HG02642 (cell line): ENCODE data around the gene TOB2.
"Not testable (repeated sequence)": the region's sequence is repeated elsewhere in the genome, so short reads cannot be mapped to it uniquely, and the experiment has no call there.

Experiments
- ATAC-seq: cut with Tn5 transposase; IDR thresholded peaks from one replicate; pipeline ENCODE4 v1.9.1; 2021; ENCODE audit warnings: mild to moderate bottlenecking; ENCODE audit not compliant: unreplicated experiment, poor library complexity

The TOB2 gene

GRCh38 chr22:41431656-41432055, 14.9 kb downstream of the TOB2 start:
- ATAC-seq, result no peak

- no peak for ATAC-seq
These were observed 16.7 kb downstream of the TOB2 start for GRCh38 chr22:41429951-41430332.

- no peak for ATAC-seq
These were observed 17.2 kb downstream of the TOB2 start for GRCh38 chr22:41429232-41429950.

- no peak for ATAC-seq
These were observed 20.8 kb downstream of the TOB2 start for GRCh38 chr22:41425660-41426365.

- ATAC-seq, result no peak
These were observed 27.9 kb downstream of the TOB2 start for GRCh38 chr22:41418717-41419116.

GRCh38 chr22:41417622-41418390, 28.8 kb downstream of the TOB2 start:
- ATAC-seq, result no peak

GRCh38 chr22:41415554-41415953, 31.0 kb downstream of the TOB2 start:
- ATAC-seq, result no peak

- no peak for ATAC-seq
These were observed 35.4 kb downstream of the TOB2 start for GRCh38 chr22:41411021-41411851.

- no peak for ATAC-seq
These were observed 36.3 kb downstream of the TOB2 start for GRCh38 chr22:41410311-41410751.

- no peak for ATAC-seq
These were observed 37.9 kb downstream of the TOB2 start for GRCh38 chr22:41408665-41409064.

GRCh38 chr22:41407433-41407832, 39.2 kb downstream of the TOB2 start:
- ATAC-seq, result no peak

- no peak for ATAC-seq
These were observed 40.2 kb downstream of the TOB2 start for GRCh38 chr22:41406410-41406809.

- no peak for ATAC-seq
These were observed 41.0 kb downstream of the TOB2 start for GRCh38 chr22:41405588-41405987.

GRCh38 chr22:41403532-41404318, 42.9 kb downstream of the TOB2 start:
- peak; percentile 74 for ATAC-seq

- ATAC-seq, result not testable (repeated sequence)
These were observed 43.8 kb downstream of the TOB2 start for GRCh38 chr22:41402851-41403250.

GRCh38 chr22:41401781-41402648, 44.6 kb downstream of the TOB2 start:
- no peak for ATAC-seq

- ATAC-seq, result no peak
These were observed 47.7 kb downstream of the TOB2 start for GRCh38 chr22:41398921-41399320.

- ATAC-seq, result no peak
These were observed 49.3 kb downstream of the TOB2 start for GRCh38 chr22:41397143-41397811.
